Left kidney (tissue), 8 donors: ENCODE data around the gene ADO. TPM values are rescaled to one million over a fixed set of nuclear protein-coding genes. Genes with fewer than 3 reads are reported as not detected.
"Not testable (repeated sequence)": the region's sequence is repeated elsewhere in the genome, so short reads cannot be mapped to it uniquely, and the experiment has no call there.

ENCODE experiments used
- DNase-seq: peaks from one replicate; pipeline ENCODE4 v3.0.0-alpha.2; 2013
- long read RNA-seq, 8 donors: transcript quantifications; one replicate each; lab custom pipeline, GENCODE V29; 2026
- polyA plus RNA-seq: library from polyadenylated mRNA; unstranded; fragments of 120-200 nt; gene quantifications from one replicate; pipeline ENCODE4 v1.2.1, GENCODE V29; 2013; ENCODE audit not compliant: insufficient read length

Gene ADO
- 31.6 TPM for polyA plus RNA-seq
- long read RNA-seq, donor 1, transcript ADO-201 (1 exons, 3,627 nt): major isoform, 52 of 52 reads
- long read RNA-seq, donor 1, partial matches to known transcripts: 0 of 52 reads
- long read RNA-seq, donor 1, other reads (novel, unspliced or antisense): 0 of 52 reads
- long read RNA-seq, donor 2, transcript ADO-201 (1 exons, 3,627 nt): major isoform, 46 of 46 reads
- long read RNA-seq, donor 2, partial matches to known transcripts: 0 of 46 reads
- long read RNA-seq, donor 2, other reads (novel, unspliced or antisense): 0 of 46 reads
- long read RNA-seq, donor 3, transcript ADO-201 (1 exons, 3,627 nt): major isoform, 36 of 36 reads
- long read RNA-seq, donor 3, partial matches to known transcripts: 0 of 36 reads
- long read RNA-seq, donor 3, other reads (novel, unspliced or antisense): 0 of 36 reads
- long read RNA-seq, donor 4, partial matches to known transcripts: 0 of 4 reads
- long read RNA-seq, donor 4, other reads (novel, unspliced or antisense): 0 of 4 reads
- long read RNA-seq, donor 5, transcript ADO-201 (1 exons, 3,627 nt): major isoform, 54 of 54 reads
- long read RNA-seq, donor 5, partial matches to known transcripts: 0 of 54 reads
- long read RNA-seq, donor 5, other reads (novel, unspliced or antisense): 0 of 54 reads
- long read RNA-seq, donor 6, transcript ADO-201 (1 exons, 3,627 nt): major isoform, 39 of 39 reads
- long read RNA-seq, donor 6, partial matches to known transcripts: 0 of 39 reads
- long read RNA-seq, donor 6, other reads (novel, unspliced or antisense): 0 of 39 reads
- long read RNA-seq, donor 7, transcript ADO-201 (1 exons, 3,627 nt): major isoform, 57 of 57 reads
- long read RNA-seq, donor 7, partial matches to known transcripts: 0 of 57 reads
- long read RNA-seq, donor 7, other reads (novel, unspliced or antisense): 0 of 57 reads
- long read RNA-seq, donor 8, transcript ADO-201 (1 exons, 3,627 nt): major isoform, 20 of 20 reads
- long read RNA-seq, donor 8, partial matches to known transcripts: 0 of 20 reads
- long read RNA-seq, donor 8, other reads (novel, unspliced or antisense): 0 of 20 reads

DNA sequence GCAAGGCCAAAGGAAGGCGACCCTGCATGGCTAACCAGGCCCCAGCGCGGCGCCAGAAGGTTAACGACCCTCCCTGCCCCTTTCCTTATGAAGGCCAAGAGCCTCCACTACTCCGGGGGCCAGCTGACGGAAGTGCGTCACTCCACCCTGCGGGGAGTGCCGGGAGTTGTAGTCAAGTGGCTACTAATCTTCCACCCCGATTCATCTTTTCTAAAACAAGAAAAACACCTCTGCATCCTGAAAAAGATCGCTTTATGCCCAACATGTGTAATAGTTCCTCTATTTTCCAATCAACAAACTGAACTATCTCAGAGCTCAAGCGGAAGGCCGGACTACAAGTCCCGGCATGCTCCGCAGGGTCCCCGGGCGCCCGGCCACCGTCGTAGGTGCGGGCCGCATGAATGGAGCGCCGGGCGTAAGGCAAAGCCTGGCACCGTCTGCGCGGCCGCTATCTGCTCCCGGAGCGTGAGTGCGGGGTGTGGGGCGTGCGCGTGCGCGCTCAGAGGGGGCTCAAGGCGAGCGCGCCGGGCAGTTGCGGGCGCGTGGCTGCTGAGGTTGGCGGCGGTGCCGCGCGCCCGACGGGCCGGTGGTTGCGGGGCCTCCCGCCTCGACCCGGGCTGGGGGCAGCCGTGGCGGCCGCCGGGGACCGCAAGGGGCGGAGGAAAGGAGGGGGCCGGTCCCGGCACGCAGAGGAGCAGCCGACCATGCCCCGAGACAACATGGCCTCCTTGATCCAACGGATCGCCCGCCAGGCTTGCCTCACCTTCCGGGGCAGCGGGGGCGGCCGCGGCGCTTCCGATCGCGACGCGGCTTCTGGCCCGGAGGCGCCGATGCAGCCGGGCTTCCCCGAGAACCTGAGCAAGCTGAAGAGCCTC lies at the start of gene ADO:
Gene ADO (plus strand): TSS at position 365 of the 875 bp plus-strand sequence. CDS start 340 bp downstream, at position 705.
- no peak for DNase-seq

DNA sequence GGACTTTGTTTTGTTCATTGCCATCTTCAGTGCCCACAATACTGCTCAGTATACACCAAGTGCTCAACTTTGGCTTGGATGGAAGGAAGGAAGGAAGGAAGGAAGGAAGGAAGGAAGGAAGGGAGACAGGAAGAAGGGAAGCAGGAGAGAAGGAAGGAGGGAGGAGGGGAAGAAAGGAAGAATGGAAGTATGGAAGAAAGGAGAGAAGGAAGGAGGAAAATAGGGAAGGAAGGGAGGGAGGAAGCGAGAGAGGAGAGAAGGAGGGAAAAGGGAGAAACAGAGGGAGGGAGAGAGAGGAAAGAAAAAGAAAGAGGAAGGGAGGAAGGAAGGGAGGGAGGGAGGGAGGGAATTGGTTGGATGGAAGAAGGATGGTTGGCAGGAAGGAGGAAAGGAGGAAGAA lies 49.6 kb upstream of the ADO start:
- DNase-seq: no peak

DNA sequence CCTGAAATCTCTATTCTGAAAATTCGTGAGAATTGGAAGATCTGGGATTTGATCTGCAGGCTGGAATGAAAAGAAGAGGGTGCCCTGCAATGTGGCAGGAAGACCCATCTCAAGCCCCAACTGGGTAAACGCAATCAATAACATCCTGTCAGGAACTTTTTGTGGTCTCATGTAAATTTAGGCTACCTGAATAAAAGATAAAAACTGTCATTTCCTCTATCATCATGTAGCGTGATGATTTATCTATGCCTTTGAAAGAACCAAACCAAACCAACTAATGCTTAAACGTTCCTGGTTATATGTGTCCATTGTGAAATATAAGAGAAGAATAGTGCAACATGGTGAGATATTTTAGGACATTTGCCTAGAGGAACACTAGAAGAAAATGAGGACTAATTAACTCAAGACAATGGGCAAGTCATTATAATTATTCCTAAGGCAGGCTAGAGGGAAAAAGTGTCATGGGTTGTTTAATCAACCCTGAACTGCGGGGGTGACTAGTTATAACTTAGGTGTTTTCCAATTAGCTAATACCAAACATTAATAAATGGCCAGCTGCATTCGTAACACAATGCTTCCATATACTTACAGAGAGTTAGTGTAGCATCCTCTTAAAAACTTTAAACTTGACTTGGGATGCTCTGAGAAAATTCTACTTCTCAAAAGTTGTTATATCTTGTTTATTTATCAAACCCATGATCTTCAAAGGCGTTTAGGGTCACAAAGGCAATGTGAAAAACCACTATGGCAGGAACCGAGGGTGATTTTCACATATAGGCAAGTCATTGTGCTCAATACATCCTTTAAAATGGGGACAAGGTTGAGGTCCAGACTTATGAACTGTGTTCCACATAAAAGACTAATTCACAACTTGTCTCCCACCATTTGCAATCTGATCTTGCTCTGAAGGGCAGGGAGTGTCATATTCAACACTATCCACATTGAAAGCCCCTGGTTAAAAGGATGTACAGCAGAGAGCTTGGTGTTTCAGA lies 48.6 kb upstream of the ADO start:
- DNase-seq: no peak

DNA sequence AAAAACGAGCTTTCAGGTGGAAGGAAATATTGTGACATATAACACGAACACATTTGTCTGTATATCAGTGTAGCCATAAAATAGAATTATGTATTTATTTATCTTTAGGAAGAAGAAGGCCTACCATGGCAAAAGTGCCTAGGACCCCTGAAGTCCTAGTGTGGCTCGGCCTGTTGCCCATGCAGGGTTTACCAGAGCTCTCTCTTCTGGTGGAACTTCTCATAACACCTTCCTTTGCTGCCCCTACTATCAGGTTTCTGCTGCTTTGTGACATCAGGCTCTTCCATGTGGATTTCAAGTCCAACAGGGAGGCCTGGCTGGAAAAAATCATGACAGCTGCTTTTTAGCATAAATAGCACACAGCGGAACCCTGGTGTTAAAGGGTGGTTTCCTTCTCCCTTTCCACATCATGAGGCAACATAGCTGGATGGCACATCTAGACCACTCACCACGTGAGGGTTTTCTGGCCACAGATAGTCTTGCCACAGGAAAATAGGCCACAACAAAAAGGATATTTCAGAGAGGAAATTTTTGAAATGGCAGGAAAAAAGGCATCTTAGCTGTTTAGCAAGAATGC lies 44.8 kb upstream of the ADO start:
- DNase-seq: no peak

DNA sequence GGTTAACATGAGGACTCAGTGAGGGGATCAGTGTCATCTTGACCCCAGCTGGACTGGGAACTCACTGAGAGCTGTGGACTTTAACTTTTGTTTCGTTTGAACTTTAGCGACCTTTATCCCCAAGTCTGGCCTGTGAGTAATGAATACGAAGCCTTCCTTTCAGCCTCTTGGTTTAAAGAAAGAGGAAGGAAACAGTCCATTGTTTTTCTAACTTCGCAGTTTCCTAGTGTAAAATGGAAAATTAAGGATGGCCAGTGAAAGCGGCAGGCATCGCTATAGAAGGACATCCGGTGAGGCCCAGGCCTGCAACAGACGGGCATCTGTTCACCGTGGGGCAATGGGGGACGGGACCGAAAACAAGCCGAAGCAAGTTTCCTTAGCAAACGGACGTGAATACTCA lies 44.1 kb upstream of the ADO start:
- no peak for DNase-seq

DNA sequence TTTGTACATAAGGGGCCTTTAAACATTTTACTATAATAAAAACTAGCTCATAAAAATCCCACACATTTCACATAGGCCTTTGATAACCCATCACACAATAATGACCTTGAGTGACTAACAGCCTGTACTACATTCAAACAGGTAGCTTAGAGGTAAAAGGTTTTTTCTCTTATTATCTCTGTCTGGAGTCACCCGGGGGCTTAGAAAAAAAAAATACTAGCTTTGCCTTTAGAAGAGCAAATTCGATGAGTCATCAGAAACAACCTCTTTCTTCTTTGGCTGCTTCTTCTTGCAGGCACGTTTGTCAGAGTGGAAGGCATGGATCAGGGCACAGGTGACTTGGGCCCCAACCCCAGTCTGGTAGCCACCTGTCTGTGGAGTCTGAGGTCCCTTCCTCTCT lies 43.4 kb upstream of the ADO start:
- DNase-seq: no peak

DNA sequence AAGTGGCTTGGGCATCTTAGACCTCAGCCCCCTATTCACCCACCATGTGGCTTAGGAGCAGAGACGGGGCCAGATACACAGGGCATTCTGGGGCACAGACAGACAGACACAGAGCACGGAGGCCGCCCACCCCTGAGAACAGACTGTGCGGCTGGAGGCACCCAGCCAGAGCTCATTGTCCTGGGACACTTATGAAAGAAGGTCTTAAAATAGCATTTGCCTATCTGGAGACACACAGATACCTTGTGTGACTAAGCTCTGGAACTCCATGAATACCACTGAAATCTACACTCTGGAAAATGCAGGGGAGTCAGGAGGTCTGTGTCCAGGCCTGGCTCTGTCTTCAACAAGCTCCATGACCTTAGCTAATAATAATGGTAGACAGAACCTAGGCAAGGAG lies 41.4 kb upstream of the ADO start:
- DNase-seq: no peak

DNA sequence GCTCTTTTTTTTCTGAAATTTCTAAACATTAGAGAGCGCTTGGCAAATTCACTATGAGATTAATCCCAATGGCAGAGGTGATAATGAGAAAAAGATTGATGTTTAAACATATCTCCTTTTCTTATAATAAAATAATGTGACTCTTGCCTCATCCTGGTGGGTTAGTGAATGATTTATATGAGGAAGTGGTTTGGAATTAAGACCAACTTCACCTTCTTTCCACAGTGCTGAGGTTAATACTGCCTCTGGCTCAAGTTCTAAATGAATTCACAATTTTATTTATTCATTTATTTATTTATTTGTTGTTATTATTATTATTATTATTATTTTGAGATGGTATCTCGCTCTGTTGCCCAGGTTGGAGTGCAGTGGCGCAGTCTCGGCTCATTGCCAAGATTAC lies 40.5 kb upstream of the ADO start:
- DNase-seq: no peak

DNA sequence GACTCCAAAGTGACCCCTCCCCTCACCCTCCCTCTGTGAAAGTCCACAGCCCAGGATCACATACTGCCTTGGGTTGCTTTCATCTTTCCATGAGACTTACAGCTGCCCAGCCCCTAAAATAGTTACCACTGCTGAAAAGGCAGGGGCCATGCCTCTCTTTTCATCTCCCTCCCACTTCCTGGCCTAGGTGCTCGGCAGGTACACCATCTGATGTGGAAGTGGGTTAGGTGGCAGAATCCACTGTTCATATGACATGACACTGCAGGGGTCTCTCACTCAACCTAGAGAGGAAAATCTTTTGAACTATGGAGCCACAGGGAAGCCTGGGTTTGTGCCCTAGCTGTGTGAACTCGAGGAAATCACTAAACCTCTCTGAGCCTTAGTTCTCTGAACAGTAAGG lies 38.8 kb upstream of the ADO start:
- DNase-seq: no peak

DNA sequence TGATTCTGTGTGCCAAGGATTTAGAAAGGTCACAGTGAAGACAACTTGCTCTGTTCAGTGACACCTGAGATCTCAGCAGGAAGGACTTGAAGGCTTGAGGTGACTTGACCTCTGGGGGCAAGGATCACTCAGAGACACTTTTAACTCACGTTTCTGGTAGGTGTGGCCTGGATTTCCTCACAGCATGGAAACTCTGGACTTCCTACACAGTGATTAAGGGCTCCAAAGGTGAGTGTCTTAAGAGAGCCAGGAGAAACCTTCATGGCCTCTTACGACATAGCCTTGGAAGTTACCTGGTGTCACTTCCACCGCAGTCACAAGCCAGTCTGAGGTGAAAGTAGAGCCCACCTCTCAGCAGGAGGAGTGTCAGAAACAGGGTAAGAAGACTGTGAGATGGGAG lies 38.1 kb upstream of the ADO start:
- DNase-seq: no peak

DNA sequence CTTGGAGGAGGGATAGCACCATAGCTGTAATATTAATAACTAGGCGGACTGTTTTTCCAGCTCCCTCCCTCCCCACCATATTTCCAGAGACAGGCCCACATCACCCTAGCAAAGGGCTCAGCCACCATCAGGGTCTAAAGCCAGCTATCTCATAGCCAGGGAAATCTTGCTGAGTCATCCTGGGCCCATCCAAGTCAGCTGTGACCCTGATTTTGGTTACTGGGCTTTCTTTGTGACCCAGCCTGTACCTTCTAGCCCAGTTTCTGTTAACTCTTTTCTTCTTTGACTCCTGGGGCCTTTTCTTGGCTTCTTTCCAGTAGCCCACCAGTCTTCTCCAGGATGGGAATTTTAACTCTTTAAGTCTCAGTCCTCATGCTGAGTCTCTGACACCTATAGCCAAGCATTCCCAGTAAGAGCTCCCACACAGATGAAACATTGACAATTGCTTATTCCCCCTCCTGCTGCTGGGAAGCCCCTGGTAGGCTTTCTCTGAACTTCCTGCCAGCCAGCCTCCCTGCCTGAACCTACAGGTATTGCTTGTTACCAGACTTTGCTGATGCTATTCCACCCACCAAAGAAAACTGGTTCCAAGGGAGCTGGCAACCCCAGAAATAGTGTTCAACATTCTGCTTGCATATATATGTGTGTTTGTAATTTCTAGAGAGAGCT lies 34.8 kb upstream of the ADO start:
- no peak for DNase-seq

DNA sequence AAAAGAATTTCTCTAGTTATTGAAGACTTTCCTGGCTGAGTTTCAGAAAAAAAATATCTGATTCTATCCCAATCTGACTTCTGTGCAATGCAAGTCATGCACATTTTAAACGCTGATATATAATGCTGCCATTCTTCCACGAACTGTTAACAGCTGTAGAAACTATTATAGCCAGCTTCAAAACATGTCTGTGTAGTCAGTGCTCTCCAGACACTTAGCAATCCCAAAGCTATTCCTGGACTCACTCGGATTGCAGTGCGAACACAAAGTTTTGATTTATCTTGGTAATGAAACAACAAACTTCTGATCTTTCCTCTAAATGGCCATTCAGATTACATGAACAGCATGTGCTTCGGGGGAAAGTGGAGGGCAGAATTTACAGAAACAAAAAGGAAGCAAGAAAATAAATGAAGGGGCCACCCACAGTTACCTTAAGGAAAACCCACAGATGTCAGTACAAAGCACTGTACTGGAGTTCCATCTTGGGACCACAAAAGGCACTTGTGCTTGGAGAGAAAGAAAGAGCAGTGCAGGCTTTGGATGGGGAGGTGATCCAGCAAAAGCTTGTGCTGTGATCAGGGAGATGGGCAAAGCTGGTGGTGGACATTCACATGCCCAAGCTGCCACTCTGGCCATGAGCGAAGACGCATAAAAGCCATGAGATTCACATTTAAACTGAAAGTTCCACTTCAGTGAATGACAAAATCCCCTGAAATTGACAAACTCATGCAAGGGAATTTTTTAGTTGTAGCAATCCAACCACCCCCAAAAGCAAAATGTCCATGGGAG lies 32.1 kb upstream of the ADO start:
- DNase-seq: no peak

DNA sequence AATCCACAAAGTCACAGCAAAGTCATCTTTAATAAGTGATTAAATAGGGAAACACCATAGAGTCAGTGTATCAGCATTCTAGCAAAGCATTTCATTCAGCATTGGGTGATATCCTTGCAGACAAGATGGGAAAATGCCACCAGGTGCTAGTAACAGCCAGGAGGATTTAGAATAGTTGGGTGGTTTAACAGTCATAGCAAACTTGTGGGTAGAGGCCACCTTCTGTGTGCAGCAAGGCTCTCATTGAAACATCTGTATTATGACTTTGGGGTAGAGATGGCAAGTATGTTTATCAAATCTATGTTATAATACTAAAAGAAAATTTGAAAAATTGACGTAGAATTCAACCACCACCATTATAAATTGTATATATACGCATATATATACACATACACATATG lies 26.4 kb upstream of the ADO start:
- DNase-seq: no peak

DNA sequence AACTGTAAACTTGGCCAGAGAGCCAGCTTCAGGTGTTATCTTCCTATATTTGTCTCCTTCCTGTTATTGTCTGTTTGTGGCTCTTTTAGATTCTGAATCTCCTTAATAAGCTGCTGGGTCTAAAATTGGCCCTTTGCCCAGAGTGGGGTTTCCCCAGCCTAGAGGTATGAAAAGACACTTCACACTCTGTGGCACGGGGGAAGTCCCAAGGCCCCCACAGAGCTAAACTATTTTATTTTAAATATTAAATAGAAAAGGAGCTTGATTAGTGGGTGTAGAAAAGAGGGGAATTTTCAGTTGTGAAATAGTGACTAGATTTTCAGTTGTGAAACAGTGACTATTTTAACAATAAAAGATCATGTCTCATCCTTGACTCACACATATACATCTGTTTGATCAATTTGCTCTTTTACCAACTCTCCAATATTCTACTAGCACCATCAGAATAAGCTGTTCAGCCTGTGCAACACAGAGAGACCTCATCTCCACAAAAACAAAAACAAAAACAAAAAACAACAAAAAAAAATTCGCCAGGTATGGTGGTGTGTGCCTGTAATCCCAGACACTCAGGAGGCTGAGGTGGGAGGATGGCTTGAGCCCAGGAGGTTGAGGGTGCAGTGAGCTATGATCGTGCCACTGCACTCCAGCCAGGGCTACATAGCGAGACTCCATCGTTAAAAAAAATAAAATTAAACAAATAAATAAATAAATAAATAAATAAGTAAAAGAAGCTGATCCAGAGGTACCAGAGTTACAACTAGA lies 24.9 kb upstream of the ADO start:
- no peak for DNase-seq

DNA sequence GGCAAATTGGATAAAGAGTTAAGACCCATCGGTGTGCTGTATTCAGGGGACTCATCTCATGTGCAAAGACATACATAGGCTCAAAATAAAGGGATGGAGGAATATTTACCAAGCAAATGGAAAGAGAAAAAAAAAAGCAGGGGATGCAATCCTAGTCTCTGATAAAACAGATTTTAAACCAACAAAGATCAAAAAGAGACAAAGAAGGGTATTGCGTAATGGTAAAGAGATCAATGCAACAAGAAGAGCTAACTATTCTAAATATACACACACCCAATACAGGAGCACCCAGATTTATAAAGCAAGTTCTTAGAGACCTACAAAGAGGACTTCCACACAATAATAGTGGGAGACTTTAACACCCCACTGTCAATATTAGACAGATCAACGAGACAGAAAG lies 20.0 kb upstream of the ADO start:
- DNase-seq: not testable (repeated sequence)

DNA sequence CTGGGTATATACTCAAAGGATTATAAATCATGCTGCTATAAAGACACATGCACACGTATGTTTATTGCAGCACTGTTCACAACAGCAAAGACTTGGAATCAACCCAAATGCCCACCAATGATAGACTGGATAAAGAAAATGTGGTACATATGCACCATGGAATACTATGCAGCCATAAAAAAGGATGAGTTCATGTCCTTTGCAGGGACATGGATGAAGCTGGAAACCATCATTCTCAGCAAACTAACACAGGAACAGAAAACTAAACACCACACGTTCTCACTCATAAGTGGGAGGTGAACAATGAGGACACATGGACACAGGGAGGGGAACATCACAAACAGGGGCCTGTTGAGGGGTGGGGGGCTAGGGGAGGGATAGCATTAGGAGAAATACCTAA lies 16.2 kb upstream of the ADO start:
- not testable (repeated sequence) for DNase-seq

DNA sequence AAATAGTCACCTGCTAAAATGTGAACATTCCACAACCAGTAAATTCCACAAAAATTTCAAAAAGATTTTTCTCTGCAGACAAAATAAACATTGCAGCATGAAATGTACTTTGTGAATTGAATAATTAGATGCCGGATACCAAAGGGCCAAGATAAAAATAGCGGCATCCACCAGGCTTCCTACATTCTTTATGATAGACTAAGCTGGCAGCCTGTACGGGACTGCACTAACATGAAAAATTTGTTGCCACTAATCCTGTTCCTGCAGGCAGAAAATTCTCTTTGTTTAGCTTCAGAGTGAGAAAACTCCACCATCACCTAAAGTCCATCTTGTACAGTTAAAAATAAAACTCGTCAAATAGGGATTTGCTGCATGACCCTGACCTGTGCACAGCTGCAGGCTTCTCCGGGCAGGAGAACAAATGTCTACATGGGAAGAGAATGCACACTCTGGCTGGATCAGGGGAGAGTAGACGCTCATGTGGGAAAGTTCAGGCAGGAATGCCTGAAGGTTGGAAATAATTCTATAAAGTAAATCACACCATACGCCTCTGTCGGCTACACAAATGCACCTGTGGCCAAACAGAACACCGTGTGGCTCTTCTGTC lies 15.6 kb upstream of the ADO start:
- DNase-seq: no peak
